Panc1 (cell line): ENCODE measurements around the gene TSPAN14. TPM values are rescaled to one million over a fixed set of nuclear protein-coding genes. Genes with fewer than 3 reads are reported as not detected.

Experiments
- ATAC-seq: fragments of 200-7000 bp; cut with Tn5 transposase; 2 replicates; pipeline ENCODE4 v1.9.1; 2020; ENCODE audit warnings: mild to moderate bottlenecking, moderate library complexity
- BruUV-seq: library from RNA; stranded (reverse); fragments of 400-500 nt; replicated peaks from 2 replicates; lab custom pipeline; 2021; lab: Mats Ljungman, UMichigan
- CTCF ChIA-PET: fragments of 300-600 bp; sonication (Branson Sonifier 250); formaldehyde crosslinking; loops from one replicate; lab custom pipeline; 2022; ENCODE audit warnings: antibody characterized with exemption; lab: Charles Lee
- POLR2A ChIA-PET: fragments of 300-600 bp; sonication (Branson Sonifier 250); formaldehyde crosslinking; loops from one replicate; lab custom pipeline; 2022; ENCODE audit warnings: antibody characterized with exemption; lab: Charles Lee
- DNase-seq: peaks from one replicate; pipeline ENCODE4 v3.0.0-alpha.2; 2010; ENCODE audit warnings: low read depth, low spot score
- H3K27ac ChIP-seq: 2 replicates; pipeline ENCODE4 v1.5.1; 2011; ENCODE audit warnings: mild to moderate bottlenecking, low read length, inconsistent platforms
- H3K27me3 ChIP-seq: fragments of 200-500 bp; sonication (Bioruptor generic); 2 replicates; pipeline ENCODE4 v1.6.0; 2014; ENCODE audit warnings: low read length, inconsistent platforms; ENCODE audit not compliant: control insufficient read depth, insufficient read depth
- H3K36me3 ChIP-seq: fragments of 200-500 bp; sonication (Bioruptor generic); 2 replicates; pipeline ENCODE4 v1.5.1; 2014; ENCODE audit warnings: inconsistent platforms, mild to moderate bottlenecking, low read length, moderate library complexity; ENCODE audit not compliant: control insufficient read depth, insufficient read depth
- H3K4me1 ChIP-seq: 2 replicates; pipeline ENCODE4 v1.5.1; 2011; ENCODE audit warnings: inconsistent platforms, mild to moderate bottlenecking, low read length, moderate library complexity; ENCODE audit not compliant: control insufficient read depth, insufficient read depth
- H3K4me3 ChIP-seq, 2 experiments: 2 replicates each; pipeline ENCODE4 v1.5.1; 2011 to 2012; ENCODE audit warnings: low read depth in 2 of 2, low read length in 2 of 2, mild to moderate bottlenecking in 2 of 2, inconsistent platforms in 1 of 2, moderate library complexity in 1 of 2
- H3K9me3 ChIP-seq: fragments of 200-500 bp; sonication (Bioruptor generic); 2 replicates; pipeline ENCODE4 v1.5.1; 2014; ENCODE audit warnings: low read depth, mild to moderate bottlenecking, inconsistent platforms, low read length, moderate library complexity; ENCODE audit not compliant: control insufficient read depth, insufficient read depth
- POLR2AphosphoS5 ChIP-seq: IDR thresholded peaks from 2 replicates; pipeline ENCODE4 v1.6.1; 2012; ENCODE audit warnings: mild to moderate bottlenecking, low read depth, low read length, moderate library complexity
- SIN3A ChIP-seq: IDR thresholded peaks from 2 replicates; pipeline ENCODE4 v1.6.1; 2012; ENCODE audit warnings: low read depth, mild to moderate bottlenecking, low read length, moderate library complexity, borderline replicate concordance; ENCODE audit not compliant: insufficient read depth
- TCF7L2 ChIP-seq: IDR thresholded peaks from 2 replicates; pipeline ENCODE4 v1.6.1; 2011; ENCODE audit warnings: mild to moderate bottlenecking, low read depth, low read length, inconsistent platforms
- in situ Hi-C: cut with HindIII; loops from 2 replicates; pipeline ENCODE4 v1.10.0; 2016; ENCODE audit warnings: low sequenced_read_pairs, low pct_unique_long_range_greater_than_20kb
- intact Hi-C: fragments of 100-400 bp; cut with micrococcal nuclease; formaldehyde crosslinking; loops from one replicate; pipeline ENCODE4 v1.10.0; 2022; ENCODE audit not compliant: unreplicated experiment
- total RNA-seq: library from RNA; stranded (reverse); gene quantifications from one replicate; pipeline ENCODE4 v1.2.1, GENCODE V29; 2021; ENCODE audit not compliant: unreplicated experiment
- TF ChIP-seq, protein P1 (sequence below): fragments of 450-650 bp; IDR thresholded peaks from 2 replicates; pipeline ENCODE4 v1.5.1; 2017; ENCODE audit warnings: mild to moderate bottlenecking
- TF ChIP-seq, protein P2 (sequence below), 2 experiments: IDR thresholded peaks; 2 replicates each; pipeline ENCODE4 v1.6.1; 2011 to 2012; ENCODE audit warnings: low read depth in 2 of 2, control low read depth in 1 of 2, low read length in 1 of 2, mild to moderate bottlenecking in 1 of 2, moderate library complexity in 1 of 2; ENCODE audit not compliant: insufficient read depth in 1 of 2

TSPAN14 gene
- total RNA-seq, 1 experiment from 2014 or later: 39.0 TPM

DNA sequence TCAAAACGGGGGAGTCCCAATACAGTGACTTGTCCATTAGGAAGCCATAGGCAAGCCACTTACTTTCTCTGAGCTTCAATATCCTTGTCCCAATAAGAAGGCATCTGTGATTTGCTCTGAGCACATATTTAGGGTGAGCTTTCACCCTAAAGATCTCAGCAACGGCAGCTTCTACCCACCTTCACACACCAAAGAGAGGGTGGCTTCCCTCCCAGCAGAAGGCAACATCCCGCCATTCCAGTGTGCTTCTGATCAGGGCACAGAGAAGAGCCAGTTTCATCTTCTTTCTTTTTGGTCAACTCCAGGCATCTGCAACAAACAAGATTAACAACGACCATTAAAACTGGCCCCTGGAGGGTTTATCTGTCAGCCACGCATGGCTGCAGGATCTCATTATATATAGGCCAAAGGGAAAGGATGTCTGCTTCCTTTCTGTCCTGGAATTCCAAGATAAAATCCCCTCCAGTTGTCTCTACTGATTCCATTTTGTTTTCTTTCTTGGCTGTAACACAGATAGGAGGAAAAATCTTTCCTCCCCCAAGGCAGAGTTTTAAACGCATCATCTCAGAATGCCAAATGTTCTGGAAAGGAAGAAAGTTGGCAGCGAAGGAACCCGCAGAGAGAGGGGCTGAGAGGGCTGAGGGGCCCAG lies 83.1 kb downstream of the TSPAN14 start:
- CTCF ChIA-PET: no interaction called here
- BruUV-seq: no TSS peak

DNA sequence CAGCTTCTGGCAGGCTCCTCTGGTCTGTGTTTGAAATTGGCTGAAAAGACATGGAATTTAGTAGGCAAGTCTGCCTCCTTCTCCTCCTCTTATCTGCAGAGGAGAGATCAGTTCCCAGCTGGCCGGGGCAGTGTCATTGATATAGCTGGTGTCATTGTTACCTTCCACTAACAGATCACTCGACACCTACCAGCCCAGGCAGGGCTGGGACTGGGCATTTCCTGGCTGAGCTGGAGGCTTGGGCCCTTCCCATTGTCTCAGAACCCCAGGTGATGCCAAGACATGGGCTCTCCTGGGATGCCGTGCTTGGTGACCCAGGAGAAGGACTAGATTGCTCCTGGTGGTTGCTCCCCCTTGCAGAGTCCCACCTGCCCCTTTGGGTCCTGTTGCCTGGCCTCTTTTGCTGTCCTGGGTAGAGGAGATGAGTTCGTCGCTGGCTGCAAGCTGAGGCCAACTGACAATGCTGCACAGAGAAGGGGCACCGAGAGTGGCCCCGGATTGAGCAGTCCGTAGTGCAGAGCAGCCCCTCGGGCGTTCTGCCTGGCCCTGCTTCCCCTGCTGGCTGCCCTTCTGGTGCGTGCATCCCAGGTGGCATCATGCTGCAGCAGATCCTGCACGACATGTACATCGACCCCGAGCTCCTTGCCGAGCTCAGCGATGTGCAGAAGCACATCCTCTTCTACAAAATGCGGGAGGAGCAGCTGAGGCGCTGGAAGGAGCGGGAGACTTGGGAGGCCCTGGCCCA lies 83.8 kb downstream of the TSPAN14 start, which contains the start of gene SH2D4B:
SH2D4B (plus strand) TSS at position 167 of the 745 bp plus-strand sequence; CDS start at position 597, 430 bp downstream.
- BruUV-seq: no TSS peak
- ATAC-seq (no peak), DNase-seq (no peak)
- in situ Hi-C loops (no loop called here), intact Hi-C loops (no loop called here)
- no peak within 1 kb of the TSS for H3K4me3 ChIP-seq
- H3K36me3 ChIP-seq: no peaks in the 10 kb centered on the region
- H3K9me3 ChIP-seq: no peaks in the 10 kb centered on the region
- CTCF ChIA-PET: no interaction called here
- POLR2A ChIA-PET: no interaction called here
- TF ChIP-seq SIN3A (no peak), POLR2AphosphoS5 (no peak), TCF7L2 (no peak)
- TF ChIP-seq, protein P1, sequence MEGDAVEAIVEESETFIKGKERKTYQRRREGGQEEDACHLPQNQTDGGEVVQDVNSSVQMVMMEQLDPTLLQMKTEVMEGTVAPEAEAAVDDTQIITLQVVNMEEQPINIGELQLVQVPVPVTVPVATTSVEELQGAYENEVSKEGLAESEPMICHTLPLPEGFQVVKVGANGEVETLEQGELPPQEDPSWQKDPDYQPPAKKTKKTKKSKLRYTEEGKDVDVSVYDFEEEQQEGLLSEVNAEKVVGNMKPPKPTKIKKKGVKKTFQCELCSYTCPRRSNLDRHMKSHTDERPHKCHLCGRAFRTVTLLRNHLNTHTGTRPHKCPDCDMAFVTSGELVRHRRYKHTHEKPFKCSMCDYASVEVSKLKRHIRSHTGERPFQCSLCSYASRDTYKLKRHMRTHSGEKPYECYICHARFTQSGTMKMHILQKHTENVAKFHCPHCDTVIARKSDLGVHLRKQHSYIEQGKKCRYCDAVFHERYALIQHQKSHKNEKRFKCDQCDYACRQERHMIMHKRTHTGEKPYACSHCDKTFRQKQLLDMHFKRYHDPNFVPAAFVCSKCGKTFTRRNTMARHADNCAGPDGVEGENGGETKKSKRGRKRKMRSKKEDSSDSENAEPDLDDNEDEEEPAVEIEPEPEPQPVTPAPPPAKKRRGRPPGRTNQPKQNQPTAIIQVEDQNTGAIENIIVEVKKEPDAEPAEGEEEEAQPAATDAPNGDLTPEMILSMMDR: no peak
- TF ChIP-seq, protein P2, sequence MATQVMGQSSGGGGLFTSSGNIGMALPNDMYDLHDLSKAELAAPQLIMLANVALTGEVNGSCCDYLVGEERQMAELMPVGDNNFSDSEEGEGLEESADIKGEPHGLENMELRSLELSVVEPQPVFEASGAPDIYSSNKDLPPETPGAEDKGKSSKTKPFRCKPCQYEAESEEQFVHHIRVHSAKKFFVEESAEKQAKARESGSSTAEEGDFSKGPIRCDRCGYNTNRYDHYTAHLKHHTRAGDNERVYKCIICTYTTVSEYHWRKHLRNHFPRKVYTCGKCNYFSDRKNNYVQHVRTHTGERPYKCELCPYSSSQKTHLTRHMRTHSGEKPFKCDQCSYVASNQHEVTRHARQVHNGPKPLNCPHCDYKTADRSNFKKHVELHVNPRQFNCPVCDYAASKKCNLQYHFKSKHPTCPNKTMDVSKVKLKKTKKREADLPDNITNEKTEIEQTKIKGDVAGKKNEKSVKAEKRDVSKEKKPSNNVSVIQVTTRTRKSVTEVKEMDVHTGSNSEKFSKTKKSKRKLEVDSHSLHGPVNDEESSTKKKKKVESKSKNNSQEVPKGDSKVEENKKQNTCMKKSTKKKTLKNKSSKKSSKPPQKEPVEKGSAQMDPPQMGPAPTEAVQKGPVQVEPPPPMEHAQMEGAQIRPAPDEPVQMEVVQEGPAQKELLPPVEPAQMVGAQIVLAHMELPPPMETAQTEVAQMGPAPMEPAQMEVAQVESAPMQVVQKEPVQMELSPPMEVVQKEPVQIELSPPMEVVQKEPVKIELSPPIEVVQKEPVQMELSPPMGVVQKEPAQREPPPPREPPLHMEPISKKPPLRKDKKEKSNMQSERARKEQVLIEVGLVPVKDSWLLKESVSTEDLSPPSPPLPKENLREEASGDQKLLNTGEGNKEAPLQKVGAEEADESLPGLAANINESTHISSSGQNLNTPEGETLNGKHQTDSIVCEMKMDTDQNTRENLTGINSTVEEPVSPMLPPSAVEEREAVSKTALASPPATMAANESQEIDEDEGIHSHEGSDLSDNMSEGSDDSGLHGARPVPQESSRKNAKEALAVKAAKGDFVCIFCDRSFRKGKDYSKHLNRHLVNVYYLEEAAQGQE (IDR thresholded peaks at IDR 0.05; ENCODE audit: insufficient read depth in 1 of 2, low read depth in 2 of 2, low read length in 1 of 2): no peak
- peaks cover 2% of the 10 kb centered on the region; the same call in 1 of the 2 replicates for H3K27me3 ChIP-seq
- no peak within 1 kb of the TSS for H3K27ac ChIP-seq
- H3K4me1 ChIP-seq: no peaks in the 10 kb centered on the region; the same call in 1 of the 2 replicates

More for the DNA sequence above, 83.1 kb downstream of the TSPAN14 start:
- Histone ChIP-seq H3K27ac (no peak overlapping the region), H3K4me3 (no peak overlapping the region), H3K4me1 (no peaks in the 10 kb centered on the region; the same call in 1 of the 2 replicates), H3K27me3 (peaks cover 2% of the 10 kb centered on the region), H3K36me3 (no peaks in the 10 kb centered on the region), H3K9me3 (no peaks in the 10 kb centered on the region)
- POLR2A ChIA-PET: no interaction called here
- TF ChIP-seq, protein P2 (IDR thresholded peaks at IDR 0.05; ENCODE audit: insufficient read depth in 1 of 2, low read depth in 2 of 2, low read length in 1 of 2): no peak
- no peak for TF ChIP-seq POLR2AphosphoS5
- no peak for TF ChIP-seq TCF7L2
- TF ChIP-seq, protein P1: no peak
- no peak for TF ChIP-seq SIN3A
- in situ Hi-C loops (no loop called here), intact Hi-C loops (no loop called here)
- DNase-seq (no peak), ATAC-seq (no peak)
